KG1 (cell line): ENCODE measurements around the gene DDX50.
"Not testable (repeated sequence)": the region's sequence is repeated elsewhere in the genome, so short reads cannot be mapped to it uniquely, and the experiment has no call there.

ENCODE experiments used
- DNase-seq: peaks from one replicate; lab custom pipeline; 2025; lab: John Stamatoyannopoulos, UW

The DDX50 gene

DNA sequence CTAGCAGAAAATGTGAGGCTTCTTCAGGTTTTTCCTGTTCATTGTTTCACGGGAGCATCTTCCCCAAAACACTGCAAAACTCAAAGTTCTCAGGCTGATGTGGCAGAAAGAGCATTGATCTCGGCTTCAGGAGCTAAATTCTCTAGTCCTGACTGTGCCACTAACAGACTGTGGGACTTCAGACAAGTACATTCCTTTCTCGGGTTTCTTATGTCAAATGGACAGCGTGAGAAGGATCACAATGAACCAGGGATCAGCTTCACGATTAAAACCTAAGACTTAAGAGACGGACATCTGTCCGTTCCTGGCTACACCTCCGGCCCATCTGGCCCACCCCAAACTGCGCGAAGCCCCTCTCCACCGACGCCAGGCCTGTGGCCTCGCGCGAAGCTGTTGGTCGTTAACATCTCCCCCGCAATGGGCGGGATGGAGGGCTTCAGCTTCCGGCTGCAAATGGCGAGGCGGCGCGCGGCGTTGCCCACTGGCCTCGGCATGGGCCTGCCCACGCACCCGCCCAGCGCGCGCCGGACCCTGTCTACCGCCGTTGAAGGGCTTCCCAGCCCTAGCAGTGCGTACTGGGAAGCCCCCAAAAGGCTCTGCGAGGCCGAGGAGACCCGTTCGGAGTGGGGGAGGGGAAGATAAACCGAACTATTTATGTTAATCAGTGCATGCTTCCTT lies 549 bp upstream of the DDX50 start:
- peak; percentile 92 for DNase-seq

DNA sequence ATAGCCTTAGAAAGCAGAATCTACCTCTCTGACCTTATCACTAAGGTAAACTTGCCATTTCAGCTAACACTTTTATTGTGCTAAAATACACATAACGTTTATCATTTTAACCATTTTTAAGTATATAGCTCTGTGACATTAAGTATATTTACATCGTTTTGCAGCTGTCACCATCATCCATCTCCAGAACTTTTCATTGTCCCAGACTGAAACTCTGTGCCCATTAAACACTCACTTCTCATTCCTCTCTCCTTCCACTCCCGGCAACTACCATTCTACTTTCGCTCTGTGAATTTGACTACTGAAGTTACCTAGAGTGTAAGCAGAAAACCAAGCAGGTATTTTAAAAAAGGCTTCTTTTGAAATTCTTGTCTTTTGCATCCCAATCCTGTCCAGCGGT lies 1.3 kb downstream of the DDX50 start:
- no peak for DNase-seq

DNA sequence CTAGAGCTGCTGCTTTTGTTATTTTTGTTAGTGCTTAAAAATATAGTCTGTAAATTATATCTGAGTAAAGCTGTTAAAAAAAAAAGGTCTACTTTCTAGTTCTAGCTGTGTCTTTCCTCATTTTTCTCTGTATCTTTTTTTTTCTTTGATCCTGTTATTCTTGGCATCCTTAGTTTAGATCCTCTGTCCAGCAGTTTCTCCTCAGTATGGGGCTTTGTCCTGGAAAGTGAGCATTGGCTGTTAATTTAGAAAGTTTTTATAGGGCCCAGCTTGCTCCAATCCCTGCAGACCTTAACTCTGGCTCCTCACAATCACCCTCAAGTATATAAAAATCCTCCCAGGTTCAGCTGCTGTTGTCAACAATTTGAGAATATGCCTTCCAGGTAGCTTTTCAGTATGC lies 23.5 kb downstream of the DDX50 start:
- DNase-seq = no peak

DNA sequence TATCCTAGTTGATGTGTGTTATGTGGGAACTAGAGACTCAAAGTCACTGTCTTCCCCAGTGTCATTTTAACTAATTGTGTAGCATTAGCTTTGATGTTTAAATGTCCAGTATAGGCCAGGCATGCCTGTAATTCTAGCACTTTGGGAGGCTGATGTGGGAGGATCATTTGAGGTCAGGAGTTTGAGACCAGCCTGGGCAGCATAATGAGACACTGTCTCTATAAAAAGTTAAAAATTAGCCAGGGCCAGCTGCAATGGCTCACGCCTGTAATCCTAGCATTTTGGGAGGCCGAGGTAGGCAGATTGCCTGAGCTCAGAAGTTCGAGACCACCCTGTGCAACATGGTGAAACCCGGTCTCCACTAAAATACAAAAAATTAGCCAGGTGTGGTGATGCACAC lies 24.4 kb downstream of the DDX50 start:
- DNase-seq = no peak

DNA sequence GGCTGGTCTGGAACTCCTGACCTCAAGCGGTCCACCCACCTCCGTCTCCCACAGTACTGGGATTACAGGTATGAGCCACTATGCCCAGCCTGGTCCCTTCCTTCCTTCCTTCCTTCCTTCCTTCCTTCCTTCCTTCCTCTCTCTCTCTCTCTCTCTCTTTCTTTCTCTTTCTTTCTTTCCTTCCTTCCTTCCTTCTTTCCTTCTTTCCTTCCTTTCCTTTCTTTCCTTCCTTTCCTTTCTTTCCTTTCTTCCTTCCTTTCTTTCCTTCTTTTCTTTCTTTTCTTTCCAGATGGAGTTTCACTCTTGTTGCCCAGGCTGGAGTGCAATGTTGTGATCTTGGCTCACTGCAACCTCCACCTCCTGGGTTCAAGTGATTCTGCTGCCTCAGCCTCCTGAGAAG lies 28.0 kb downstream of the DDX50 start:
- not testable (repeated sequence) for DNase-seq

DNA sequence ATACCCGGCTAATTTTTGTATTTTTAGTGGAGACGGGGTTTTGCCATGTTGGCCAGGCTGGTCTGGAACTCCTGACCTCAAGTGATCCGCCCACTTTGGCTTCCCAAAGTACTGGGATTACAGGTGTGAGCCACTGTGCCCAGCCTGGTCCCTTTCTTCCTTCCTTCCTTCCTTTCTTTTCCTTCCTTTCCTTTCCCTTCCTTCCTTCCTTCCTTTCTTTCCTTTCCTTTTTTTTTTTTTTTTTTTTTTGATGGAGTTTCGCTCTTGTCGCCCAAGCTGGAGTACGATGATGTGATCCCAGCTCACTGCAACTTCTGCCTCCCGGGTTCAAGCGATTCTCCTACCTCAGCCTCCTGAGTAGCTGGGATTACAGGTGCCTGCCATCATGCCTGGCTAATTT lies 28.8 kb downstream of the DDX50 start:
- DNase-seq = not testable (repeated sequence)

DNA sequence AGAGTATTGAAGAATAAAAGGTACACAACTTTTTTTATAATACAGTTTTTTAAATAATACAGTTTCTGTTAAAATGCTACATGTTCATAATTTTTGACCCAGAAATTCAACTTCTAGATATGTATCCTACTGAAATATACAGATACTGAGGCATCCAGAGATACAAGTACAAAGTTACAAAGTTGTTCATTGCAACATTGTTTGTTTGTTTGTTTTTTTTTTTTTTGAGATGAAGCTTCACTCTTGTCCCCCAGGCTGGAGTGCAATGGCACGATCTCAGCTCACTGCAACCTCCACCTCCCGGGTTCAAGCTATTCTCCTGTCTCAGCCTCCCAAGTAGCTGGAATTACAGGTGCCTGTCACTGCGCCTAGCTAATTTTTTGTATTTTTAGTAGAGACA lies 31.7 kb downstream of the DDX50 start:
- not testable (repeated sequence) for DNase-seq

DNA sequence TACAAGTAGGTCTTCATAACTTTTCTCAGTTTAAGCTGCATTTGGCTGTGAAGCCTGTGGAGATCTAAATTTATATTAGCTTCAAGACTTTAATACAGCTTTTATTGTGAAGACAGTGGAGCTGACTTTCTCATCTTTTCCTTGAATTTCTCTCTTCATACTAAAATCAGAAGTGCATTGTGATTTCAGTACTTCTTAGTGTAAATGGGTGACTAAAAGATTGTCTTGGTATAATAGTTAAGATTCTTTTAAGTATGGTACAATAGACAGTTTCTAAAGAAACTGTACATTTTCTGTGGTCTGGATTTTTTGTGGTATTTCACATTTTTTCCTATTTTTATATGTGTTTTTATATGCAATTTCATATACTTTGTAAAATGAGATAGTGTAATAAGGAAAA lies 33.9 kb downstream of the DDX50 start:
- DNase-seq = no peak

DNA sequence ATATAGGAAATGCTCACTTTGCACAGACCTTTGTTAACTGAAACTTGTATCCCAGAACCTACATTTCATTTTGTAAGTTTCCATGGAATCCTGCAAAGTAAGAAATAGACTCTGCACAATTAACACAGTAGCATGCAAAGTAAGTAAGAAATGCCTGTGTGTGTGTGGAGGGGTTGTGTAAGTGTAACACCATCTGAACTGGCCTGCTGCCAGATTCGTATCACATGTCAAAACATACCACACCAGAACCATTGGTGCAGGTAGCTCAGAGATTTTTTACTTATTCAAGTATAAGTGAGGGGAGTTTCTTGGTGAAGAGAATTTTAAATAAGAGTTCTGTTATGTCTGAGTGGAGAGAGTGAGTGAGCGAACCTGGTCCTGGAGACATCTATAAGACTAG lies 37.0 kb downstream of the DDX50 start:
- DNase-seq = no peak

DNA sequence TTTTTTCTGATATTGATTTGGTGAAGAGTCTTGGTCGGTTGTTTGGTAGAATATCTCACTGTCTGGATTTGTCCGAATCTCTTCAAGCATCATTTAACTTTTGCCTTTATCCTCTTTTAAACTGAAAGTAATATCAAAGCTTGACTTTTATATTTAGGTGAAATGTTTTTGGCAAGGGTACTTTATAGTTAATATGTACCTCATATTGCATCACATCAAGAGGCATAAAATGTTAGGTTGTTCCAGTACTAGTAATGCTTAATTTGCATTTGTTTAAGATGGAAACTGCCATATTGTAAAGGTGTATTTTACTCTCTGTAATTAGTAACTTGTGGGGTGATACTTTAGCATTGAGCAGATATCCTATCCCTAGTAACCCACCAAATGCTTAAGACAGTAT lies 37.8 kb downstream of the DDX50 start:
- no peak for DNase-seq

DNA sequence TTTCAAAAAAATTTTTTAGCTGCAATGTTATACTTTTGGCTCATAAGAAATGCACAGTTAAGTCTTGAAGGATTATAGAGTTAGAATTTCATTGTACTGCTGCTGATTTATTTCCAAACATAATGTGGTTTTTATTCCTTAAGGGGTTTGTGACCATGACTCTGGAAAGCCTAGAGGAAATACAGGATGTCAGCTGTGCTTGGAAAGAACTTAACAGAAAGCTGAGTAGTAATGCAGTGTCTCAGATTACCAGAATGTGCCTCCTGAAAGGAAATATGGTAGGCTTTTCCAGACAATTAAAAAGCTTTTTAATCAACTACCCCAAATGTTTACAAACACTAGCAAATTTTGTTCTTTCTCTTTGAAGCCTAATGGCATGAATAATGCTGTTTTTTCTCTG lies 39.8 kb downstream of the DDX50 start:
- not testable (repeated sequence) for DNase-seq

DNA sequence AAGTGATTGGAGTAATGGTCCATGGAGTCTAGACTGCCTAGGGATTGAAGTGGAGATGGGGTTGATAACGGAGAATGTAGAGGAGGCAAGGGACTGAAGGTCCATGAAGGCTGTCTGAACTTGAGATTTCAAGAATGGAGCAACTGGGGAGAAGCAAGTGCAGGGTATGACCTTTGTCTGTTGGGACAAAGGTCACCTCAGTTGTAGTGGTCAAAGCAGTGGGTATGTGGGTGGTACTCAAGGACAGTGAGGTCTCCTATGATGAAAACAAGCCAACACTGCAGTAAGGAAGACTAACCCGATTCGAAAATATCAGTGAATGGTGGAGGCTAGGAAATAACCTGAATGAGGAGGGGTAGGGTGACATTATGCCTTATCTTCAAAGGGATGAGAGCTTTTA lies 49.5 kb downstream of the DDX50 start:
- DNase-seq = no peak

DNA sequence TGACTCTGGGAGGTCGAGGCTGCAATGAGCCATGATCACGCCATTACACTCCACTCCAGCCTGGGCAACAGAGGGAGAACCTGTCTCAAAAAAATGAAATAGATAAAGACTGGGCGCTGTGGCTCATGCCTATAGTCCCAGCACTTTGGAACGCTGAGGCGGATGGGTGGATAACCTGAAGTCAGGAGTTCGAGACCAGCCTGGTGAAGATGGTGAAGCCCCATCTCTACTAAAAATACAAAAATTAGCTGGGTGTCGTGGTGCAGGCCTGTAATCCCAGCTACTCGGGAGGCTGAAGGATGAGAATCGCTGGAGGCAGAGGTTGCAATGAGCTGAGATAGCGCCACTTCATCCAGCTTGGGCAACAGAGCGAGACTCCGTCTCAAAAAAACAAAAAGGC lies 53.8 kb downstream of the DDX50 start:
- DNase-seq = no peak

DNA sequence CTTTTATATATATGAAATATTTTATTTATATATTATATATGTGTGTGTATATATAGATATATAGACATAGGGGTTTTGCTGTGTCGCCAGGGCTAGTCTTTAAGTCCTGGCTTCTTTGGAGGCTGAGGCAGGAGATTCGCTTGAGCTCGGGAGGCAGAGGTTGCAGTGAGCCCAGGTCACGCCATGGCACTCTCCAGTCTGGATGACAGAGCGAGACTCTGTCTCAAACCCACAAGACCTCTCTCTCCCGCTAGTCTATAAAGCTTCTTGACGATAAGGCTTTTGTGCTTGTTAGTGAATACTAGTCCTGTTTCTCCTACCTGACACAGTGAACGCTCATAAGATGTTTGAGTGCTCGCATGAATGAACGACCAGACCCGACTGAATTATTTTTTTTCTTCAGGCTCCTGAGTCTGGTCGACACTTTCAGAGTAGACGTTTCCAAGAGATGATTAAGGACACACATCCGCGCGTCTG lies 54.3 kb downstream of the DDX50 start:
- DNase-seq = no peak

DNA sequence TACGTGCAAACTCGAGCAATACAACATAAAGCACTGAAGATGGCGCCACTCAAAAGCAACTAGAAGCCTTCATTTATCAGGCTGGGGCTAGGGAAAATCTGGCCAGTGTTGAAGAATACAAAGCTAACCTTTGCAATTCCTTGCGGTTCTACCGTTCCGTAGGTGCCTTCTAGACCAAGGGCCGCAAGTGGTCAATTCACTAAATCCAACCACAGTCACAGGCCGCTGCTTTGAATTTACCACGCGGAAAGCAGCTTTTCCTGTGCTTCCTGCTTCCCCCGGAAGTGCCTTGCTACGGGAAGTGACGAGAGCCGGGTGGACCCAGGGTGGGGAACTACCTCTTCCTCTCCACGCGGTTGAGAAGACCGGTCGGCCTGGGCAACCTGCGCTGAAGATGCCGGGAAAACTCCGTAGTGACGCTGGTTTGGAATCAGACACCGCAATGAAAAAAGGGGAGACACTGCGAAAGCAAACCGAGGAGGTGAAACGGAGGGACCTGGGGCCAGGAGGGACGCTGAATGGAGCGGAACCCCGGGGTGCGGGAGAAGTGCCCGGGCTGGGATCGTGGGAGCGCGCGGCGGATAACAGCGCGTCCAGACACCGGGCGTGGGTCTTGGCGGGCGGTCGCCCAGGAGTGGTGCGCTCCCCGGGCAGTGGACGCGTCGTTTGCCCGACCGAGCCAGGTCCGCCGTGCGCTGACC lies 54.9 kb downstream of the DDX50 start, which contains the start of gene DDX21:
TSS of gene DDX21 (plus strand) at position 339 of the 701 bp plus-strand sequence. CDS start at position 395, 56 bp downstream.
- peak; percentile 99 for DNase-seq

DNA sequence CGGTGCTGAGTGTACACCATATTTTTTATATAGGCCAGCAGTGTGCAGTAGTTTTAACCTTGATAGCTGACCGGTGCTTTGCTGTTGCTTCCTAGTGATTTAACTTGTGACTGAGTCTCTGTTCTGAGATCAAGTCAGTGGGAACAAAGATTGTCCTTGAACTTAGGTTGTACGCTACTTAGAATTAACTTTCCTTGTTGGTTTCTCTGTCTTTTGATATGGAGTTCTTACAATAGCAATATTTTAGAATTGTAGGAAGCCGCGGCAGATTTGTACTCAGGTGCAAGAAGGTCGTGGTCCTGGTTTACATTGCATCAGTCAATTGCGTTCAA lies 56.1 kb downstream of the DDX50 start:
- no peak for DNase-seq

DNA sequence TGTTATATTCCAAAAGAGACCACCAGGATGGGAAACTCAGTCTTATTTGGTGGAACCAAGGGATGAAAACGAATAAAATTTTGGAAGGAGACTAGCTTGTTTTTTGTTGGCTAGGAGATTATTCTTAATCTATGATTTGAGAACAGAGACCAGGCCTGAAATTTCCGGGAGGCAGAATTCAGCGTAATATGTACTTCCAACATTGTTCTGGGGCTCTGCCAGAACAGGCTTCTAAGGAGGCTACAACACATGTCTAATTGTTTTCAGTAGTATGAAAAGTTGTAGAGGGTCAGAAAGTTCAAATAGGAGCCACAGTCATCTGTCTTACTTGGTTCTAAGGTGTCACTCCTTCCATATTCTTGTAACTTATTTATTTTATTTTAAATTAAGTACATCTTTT lies 56.5 kb downstream of the DDX50 start:
- DNase-seq = no peak

DNA sequence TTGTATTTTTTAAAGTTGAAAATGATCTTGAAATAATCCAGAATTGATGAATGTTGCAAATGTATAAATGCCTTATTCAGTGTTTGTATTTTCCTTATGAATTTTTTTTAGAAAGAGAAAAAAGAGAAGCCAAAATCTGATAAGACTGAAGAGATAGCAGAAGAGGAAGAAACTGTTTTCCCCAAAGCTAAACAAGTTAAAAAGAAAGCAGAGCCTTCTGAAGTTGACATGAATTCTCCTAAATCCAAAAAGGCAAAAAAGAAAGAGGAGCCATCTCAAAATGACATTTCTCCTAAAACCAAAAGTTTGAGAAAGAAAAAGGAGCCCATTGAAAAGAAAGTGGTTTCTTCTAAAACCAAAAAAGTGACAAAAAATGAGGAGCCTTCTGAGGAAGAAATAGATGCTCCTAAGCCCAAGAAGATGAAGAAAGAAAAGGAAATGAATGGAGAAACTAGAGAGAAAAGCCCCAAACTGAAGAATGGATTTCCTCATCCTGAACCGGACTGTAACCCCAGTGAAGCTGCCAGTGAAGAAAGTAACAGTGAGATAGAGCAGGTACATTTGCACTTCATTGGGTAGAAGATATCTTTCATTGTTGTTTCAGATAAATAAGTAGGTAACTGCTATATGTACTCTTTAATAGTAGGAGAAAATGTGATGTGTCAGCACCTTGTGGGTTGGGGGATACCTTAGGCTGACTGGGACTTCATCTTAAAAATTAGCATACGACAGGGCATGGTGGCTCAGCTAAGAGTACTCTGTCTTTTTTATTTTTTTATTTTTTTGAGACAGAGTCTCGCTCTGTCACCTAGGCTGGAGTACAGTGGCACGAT lies 58.8 kb downstream of the DDX50 start:
- DNase-seq = no peak

DNA sequence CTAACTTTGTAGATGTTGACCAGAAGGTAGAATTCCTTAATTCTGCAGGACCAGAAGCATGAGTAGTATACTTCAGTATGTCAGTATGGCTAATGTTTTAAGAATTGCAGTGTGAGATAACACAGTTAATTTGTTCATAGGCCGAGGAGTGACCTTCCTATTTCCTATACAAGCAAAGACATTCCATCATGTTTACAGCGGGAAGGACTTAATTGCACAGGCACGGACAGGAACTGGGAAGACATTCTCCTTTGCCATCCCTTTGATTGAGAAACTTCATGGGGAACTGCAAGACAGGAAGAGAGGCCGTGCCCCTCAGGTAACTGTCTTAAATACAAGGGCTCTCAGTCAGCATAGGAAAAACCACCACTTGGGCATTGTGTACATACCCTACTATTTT lies 62.0 kb downstream of the DDX50 start:
- no peak for DNase-seq

DNA sequence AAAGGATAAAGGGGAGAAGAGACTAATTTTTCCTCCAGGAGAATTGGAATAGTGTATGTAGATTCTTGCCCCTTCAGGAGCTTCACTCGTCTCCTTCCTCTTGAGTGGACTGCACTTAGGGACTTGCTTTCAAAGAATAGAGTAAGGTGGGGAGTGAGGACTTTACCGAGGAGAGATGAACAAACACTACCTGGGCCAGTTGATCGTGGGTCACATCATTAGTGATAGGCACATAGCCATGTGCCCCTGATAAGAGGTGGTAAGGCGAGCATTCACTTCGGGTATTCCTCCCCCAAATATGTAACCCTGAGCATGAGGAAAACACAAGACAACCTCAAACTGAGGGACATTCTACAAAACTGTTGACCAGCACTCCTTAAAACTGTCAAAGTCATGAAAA lies 72.9 kb downstream of the DDX50 start:
- no peak for DNase-seq

DNA sequence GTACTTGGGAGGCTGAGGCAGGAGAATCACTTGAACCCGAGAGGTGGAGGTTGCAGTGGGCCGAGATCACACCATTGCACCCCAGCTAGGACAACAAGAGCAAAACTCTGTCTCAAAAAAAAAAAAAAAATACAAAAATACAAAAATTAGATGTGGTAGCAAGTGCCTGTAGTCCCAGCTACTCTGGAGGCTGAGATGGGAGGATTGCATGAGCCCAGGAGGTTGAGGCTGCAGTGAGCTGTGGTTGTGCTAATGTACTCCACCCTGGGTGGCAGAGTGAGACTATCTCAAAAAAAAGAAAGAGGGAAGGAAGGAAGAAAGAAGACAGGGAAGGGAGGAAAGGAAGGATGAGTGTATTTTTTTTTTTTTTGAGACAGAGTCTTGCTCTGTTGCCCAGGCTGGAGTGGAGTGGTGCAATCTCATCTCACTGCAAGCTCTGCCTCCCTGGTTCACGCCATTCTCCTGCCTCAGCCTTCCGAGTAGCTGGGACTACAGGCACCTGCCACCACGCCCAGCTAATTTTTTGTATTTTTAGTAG lies 74.9 kb downstream of the DDX50 start:
- not testable (repeated sequence) for DNase-seq

DNA sequence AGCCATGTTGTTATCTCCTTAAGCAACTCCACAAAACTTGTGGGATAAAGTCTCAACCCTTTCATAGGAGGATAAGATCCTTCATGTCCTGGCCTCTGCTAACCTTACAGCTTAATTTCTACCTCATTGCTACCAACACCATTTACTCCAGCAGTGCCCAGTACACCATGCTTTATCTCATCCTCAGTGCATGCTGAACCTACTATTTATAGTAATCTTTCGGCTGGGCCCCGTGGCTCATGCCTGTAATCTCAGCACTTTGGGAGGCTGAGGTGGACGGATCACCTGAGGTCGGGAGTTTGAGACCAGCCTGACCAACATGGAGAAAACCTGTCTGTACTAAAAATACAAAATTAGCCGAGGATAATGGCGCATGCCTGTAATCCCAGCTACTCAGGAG lies 78.6 kb downstream of the DDX50 start:
- not testable (repeated sequence) for DNase-seq

DNA sequence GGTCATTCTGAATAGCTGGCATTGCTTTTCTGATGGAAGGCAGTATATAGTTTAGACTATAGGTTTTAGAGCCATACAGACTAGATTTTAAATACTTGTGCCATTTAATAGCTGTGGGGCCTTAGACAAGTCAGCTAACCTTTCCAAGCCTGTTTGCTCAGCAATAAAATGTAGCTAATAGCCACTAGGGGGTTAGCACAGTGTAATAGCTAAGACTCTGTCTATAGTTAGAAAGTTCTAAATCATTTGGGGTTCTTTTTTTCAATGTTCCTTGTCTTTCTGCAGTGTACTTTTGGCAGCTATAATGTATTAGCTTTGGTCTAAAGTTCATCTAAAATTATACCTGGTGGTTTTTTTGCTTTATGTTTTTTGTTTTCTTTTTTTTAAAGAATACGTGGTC lies 80.0 kb downstream of the DDX50 start:
- DNase-seq = no peak
